HCT116 (cell line): ENCODE results near the gene BCL7A. TPM values are rescaled to one million over a fixed set of nuclear protein-coding genes. Genes with fewer than 3 reads are reported as not detected.

Experiments
- ATAC-seq: fragments of 200-7000 bp; cut with Tn5 transposase; 2 replicates; pipeline ENCODE4 v1.9.1; 2020; ENCODE audit warnings: mild to moderate bottlenecking, moderate library complexity
- BruUV-seq: library from RNA; stranded (reverse); fragments of 400-500 nt; replicated peaks from 2 replicates; lab custom pipeline; 2021; lab: Mats Ljungman, UMichigan
- CTCF ChIA-PET: fragments of 300-600 bp; sonication (Branson Sonifier 250); formaldehyde crosslinking; loops from one replicate; lab custom pipeline; 2021; ENCODE audit warnings: antibody characterized with exemption; lab: Charles Lee
- POLR2A ChIA-PET: fragments of 300-600, 350-600 bp; sonication (Branson Sonifier 250); formaldehyde crosslinking; loops from one replicate; lab custom pipeline; 2021; ENCODE audit warnings: antibody characterized with exemption; lab: Charles Lee
- RAD21 ChIA-PET, 2 experiments: fragments of 300-600 bp; sonication (Branson Sonifier 250); formaldehyde crosslinking; loops; one replicate each; lab custom pipeline; 2023; ENCODE audit warnings: low total read pairs in 2 of 2; ENCODE audit not compliant: uncharacterized antibody in 2 of 2, unreplicated experiment in 2 of 2, low non-redundant PET in 1 of 2; lab: Charles Lee
- DNase-seq: peaks from one replicate; pipeline ENCODE4 v3.0.0-alpha.2; 2010; ENCODE audit warnings: low read depth, low spot score
- H2AFZ ChIP-seq: fragments of 200-600 bp; shearing (Covaris generic), sonication (generic); 2 replicates; pipeline ENCODE4 v1.6.1; 2017; ENCODE audit warnings: low read depth, mixed run types, mixed read lengths, antibody characterized with exemption, low read length; ENCODE audit not compliant: poor library complexity, severe bottlenecking
- H3K27ac ChIP-seq: 2 replicates; pipeline ENCODE4 v1.5.1; 2012; ENCODE audit warnings: low read depth, low read length
- H3K27me3 ChIP-seq: fragments of 200-600 bp; sonication (generic); 2 replicates; pipeline ENCODE4 v1.6.1; 2016; ENCODE audit warnings: mixed run types, low read length, mixed read lengths; ENCODE audit not compliant: insufficient read depth
- H3K36me3 ChIP-seq, 2 experiments: fragments of 200-500 bp in 1 of 2; fragments of 200-600 bp in 1 of 2; sonication (Bioruptor generic) in 1 of 2; sonication (generic) in 1 of 2; 2 replicates each; pipeline versions ENCODE4 v1.5.1 to v1.6.1; 2014 to 2016; ENCODE audit warnings: low read length in 2 of 2, inconsistent platforms in 1 of 2, mixed read lengths in 1 of 2, mixed run types in 1 of 2; ENCODE audit not compliant: insufficient read depth in 2 of 2, control insufficient read depth in 1 of 2
- H3K4me1 ChIP-seq, 2 experiments: fragments of 200-600 bp in 1 of 2; sonication (generic) in 1 of 2; 2 replicates each; pipeline versions ENCODE4 v1.5.1 to v1.6.1; 2012 to 2017; ENCODE audit warnings: low read length in 2 of 2, inconsistent platforms in 1 of 2, mild to moderate bottlenecking in 1 of 2, mixed read lengths in 1 of 2, mixed run types in 1 of 2, moderate library complexity in 1 of 2; ENCODE audit not compliant: insufficient read depth in 2 of 2, control insufficient read depth in 1 of 2
- H3K4me2 ChIP-seq: fragments of 200-600 bp; sonication (generic); 2 replicates; pipeline ENCODE4 v1.6.1; 2017; ENCODE audit warnings: mixed run types, low read length, mixed read lengths
- H3K4me3 ChIP-seq, 2 experiments: fragments of 200-600 bp in 1 of 2; sonication (generic) in 1 of 2; replicated peaks in 1 of 2; 2 replicates each; pipeline ENCODE4 v1.5.1; 2011 to 2016; ENCODE audit warnings: low read length in 2 of 2, control low read depth in 1 of 2, low read depth in 1 of 2, mild to moderate bottlenecking in 1 of 2, mixed read lengths in 1 of 2, mixed run types in 1 of 2
- H3K79me2 ChIP-seq: fragments of 200-600 bp; sonication (generic); 2 replicates; pipeline ENCODE4 v1.6.1; 2017; ENCODE audit warnings: mild to moderate bottlenecking, mixed run types, low read length, moderate library complexity, mixed read lengths; ENCODE audit not compliant: insufficient read depth
- H3K9ac ChIP-seq: fragments of 200-600 bp; sonication (generic); 2 replicates; pipeline ENCODE4 v1.6.1; 2016; ENCODE audit warnings: low read length, mixed read lengths
- H3K9me2 ChIP-seq: fragments of 200-600 bp; sonication (generic), shearing (Covaris generic); 2 replicates; pipeline ENCODE4 v1.6.1; 2017; ENCODE audit warnings: mixed run types, mild to moderate bottlenecking, moderate library complexity; ENCODE audit not compliant: insufficient read depth
- H3K9me3 ChIP-seq, 2 experiments: fragments of 200-500 bp in 1 of 2; fragments of 200-600 bp in 1 of 2; sonication (Bioruptor generic) in 1 of 2; sonication (generic) in 1 of 2; 2 replicates each; pipeline ENCODE4 v1.6.1; 2014 to 2017; ENCODE audit warnings: low read length in 2 of 2, mixed read lengths in 2 of 2, inconsistent platforms in 1 of 2, low read depth in 1 of 2, mild to moderate bottlenecking in 1 of 2, mixed run types in 1 of 2, moderate library complexity in 1 of 2; ENCODE audit not compliant: control insufficient read depth in 1 of 2, insufficient read depth in 1 of 2
- H4K20me1 ChIP-seq: fragments of 200-600 bp; sonication (generic), shearing (Covaris generic); 2 replicates; pipeline ENCODE4 v1.6.1; 2017; ENCODE audit warnings: mixed run types, mild to moderate bottlenecking, moderate library complexity; ENCODE audit not compliant: insufficient read depth
- ATF3 ChIP-seq: IDR thresholded peaks from 2 replicates; pipeline ENCODE4 v1.6.1; 2012
- ELF1 ChIP-seq: IDR thresholded peaks from 2 replicates; pipeline ENCODE4 v1.6.1; 2012; ENCODE audit warnings: low read depth, borderline replicate concordance
- EZH2phosphoT487 ChIP-seq: fragments of 200-600 bp; IDR thresholded peaks from 2 replicates; pipeline ENCODE4 v1.6.1; 2018; ENCODE audit warnings: antibody characterized with exemption, borderline replicate concordance
- FOSL1 ChIP-seq: IDR thresholded peaks from 2 replicates; pipeline ENCODE4 v1.6.1; 2012; ENCODE audit warnings: low read depth
- JUND ChIP-seq: IDR thresholded peaks from 2 replicates; pipeline ENCODE4 v1.6.1; 2012
- MAX ChIP-seq: IDR thresholded peaks from 2 replicates; pipeline ENCODE4 v1.6.1; 2012
- POLR2A ChIP-seq: IDR thresholded peaks from 2 replicates; pipeline ENCODE4 v1.7.0; 2011; ENCODE audit warnings: borderline replicate concordance; ENCODE audit not compliant: insufficient read depth, insufficient read length; ENCODE audit errors: extremely low read depth
- POLR2AphosphoS5 ChIP-seq: IDR thresholded peaks from 2 replicates; pipeline ENCODE4 v1.6.1; 2011; ENCODE audit warnings: mild to moderate bottlenecking, low read depth, low read length, moderate library complexity
- RAD21 ChIP-seq: IDR thresholded peaks from 2 replicates; pipeline ENCODE4 v1.6.1; 2012; ENCODE audit warnings: low read depth, mild to moderate bottlenecking
- SP1 ChIP-seq: IDR thresholded peaks from 2 replicates; pipeline ENCODE4 v1.6.1; 2012; ENCODE audit warnings: low read depth
- TCF7L2 ChIP-seq: IDR thresholded peaks from 2 replicates; pipeline ENCODE4 v1.7.0; 2011; ENCODE audit warnings: borderline replicate concordance, inconsistent platforms; ENCODE audit not compliant: insufficient read depth, insufficient read length; ENCODE audit errors: extremely low read depth
- ZBTB33 ChIP-seq: IDR thresholded peaks from 2 replicates; pipeline ENCODE4 v1.6.1; 2011; ENCODE audit warnings: mild to moderate bottlenecking, low read length, moderate library complexity; ENCODE audit not compliant: insufficient replicate concordance; ENCODE audit errors: extremely low read depth
- ZNF274 ChIP-seq: fragments of 200-500 bp; sonication (Bioruptor generic); IDR thresholded peaks from 2 replicates; pipeline ENCODE4 v1.6.1; 2014; ENCODE audit warnings: mild to moderate bottlenecking, low read depth, low read length, inconsistent platforms
- intact Hi-C: fragments of 100-400 bp; cut with micrococcal nuclease; formaldehyde crosslinking; loops from 2 replicates; pipeline ENCODE4 v1.10.0; 2022
- total RNA-seq: library from RNA; stranded (reverse); gene quantifications from one replicate; pipeline ENCODE4 v1.2.1, GENCODE V29; 2021; ENCODE audit not compliant: unreplicated experiment

BCL7A gene
- total RNA-seq, 1 experiment from 2014 or later: 14.2 TPM

- ChIA-PET RAD21 (no interaction called here), POLR2A (no interaction called here), CTCF (no interaction called here)
- intact Hi-C loops: no loop called here
- Histone ChIP-seq H3K4me1 (peaks cover 5 to 10% of the 10 kb centered on the region in 2 experiments; a peak in 3 of 4 replicates), H3K9me3 (no peaks in the 10 kb centered on the region), H3K36me3 (peaks cover 17% of the 10 kb centered on the region in 2 experiments), H3K4me2 (no peak overlapping the region), H3K27me3 (no peaks in the 10 kb centered on the region), H4K20me1 (no peaks in the 10 kb centered on the region), H2AFZ (no peak overlapping the region), H3K9me2 (no peaks in the 10 kb centered on the region), H3K4me3 (no peak overlapping the region), H3K79me2 (no peaks in the 10 kb centered on the region), H3K9ac (no peak overlapping the region), H3K27ac (no peak overlapping the region)
- TF ChIP-seq ELF1: no peak
- TF ChIP-seq ZBTB33: no peak
- no peak for TF ChIP-seq ZNF274
- TF ChIP-seq MAX: no peak
- TF ChIP-seq POLR2A: no peak
- no peak for TF ChIP-seq RAD21
- no peak for TF ChIP-seq POLR2AphosphoS5
- TF ChIP-seq EZH2phosphoT487: no peak
- TF ChIP-seq JUND: no peak
- TF ChIP-seq ATF3: no peak
- no peak for TF ChIP-seq TCF7L2
- no peak for TF ChIP-seq SP1
- TF ChIP-seq FOSL1: no peak
- BruUV-seq: no TSS peak
- DNase-seq: no peak
- no peak for ATAC-seq
These were observed 35.5 kb downstream of the BCL7A start for GRCh38 chr12:122057007-122057735.
